Measurements from ENCODE around the gene L2HGDH. TPM values are rescaled to one million over a fixed set of nuclear protein-coding genes. Genes with fewer than 3 reads are reported as not detected.

L2HGDH gene
- total RNA-seq, 3 donors from 2014 or later: 9.5 to 13.3 (median 12.7) TPM

DNA sequence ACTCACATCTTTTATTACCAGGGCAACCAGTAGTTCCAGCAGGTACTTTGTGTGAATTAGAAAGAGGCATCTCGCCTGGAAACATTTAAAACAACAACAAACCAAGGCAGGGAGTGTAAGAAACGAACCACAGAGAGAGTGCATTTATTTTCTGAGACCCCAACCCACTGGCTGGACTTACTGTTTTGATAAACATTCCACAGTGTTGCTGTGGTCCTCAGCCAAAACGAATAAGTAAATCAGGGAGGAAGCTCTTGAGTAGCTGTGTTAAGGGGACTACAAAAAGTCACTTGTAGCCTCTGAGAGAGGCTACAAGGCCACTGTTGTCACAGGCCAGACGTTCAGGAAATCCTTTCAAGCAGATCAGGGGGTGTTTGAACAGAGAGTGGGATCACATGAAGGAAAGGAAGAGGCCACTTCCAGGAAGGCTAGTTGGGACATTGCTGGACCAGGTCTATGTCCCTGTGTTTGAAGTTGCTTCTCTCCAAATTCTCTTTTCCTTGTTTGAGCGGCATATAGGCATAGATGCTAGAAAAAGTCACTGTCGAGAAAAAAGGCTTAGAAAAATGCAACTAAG, 33.9 kb upstream of the L2HGDH start:
- ATAC-seq: no peak
- Mint-ChIP-seq H3K4me1 (ENCODE audit: low read depth) (peaks cover 24% of the 10 kb centered on the region), H3K36me3 (ENCODE audit: insufficient read depth) (peaks cover 14% of the 10 kb centered on the region), H3K27me3 (ENCODE audit: low read depth) (no peaks in the 10 kb centered on the region), H3K4me3 (no peak overlapping the region), H3K9me3 (no peaks in the 10 kb centered on the region)
- no peak for DNase-seq

DNA sequence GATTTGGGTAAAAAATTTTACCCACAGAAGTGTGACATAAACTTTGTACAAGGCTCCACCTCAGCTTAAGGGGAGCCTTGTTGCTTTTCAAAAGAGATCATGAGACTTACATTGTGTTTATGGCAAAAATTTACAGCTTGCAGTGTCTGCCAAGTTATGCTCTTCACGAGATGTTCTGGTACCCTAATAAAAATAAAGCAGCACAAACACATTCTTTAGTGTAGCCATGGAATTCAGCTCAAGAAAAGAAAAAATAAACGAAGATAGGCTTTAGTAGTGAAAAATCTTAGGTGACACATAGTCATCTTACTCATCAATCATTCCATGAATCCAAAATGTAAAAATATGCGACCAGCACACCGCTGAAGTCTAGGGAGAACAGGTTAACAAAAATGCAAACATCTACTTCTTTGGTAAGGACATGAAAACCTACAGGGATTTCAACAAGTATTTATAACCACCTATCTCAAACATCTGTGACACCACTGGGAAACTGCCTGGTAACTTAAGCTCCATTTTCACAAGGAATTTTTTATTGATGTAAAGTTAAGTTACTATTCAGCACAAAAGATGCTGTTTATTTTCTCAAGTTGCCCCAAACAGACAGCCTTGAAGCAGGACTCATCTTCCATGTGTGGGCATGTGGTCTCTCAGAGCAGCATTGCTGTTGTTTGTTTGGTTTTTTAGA, 33.0 kb upstream of the L2HGDH start:
- ATAC-seq (no peak), DNase-seq (no peak)
- H3K27me3 Mint-ChIP-seq (ENCODE audit: low read depth): no peaks in the 10 kb centered on the region
- peaks cover 24% of the 10 kb centered on the region for H3K4me1 Mint-ChIP-seq (ENCODE audit: low read depth)
- H3K36me3 Mint-ChIP-seq (ENCODE audit: insufficient read depth): peaks cover 14% of the 10 kb centered on the region
- no peak overlapping the region for H3K4me3 Mint-ChIP-seq
- no peaks in the 10 kb centered on the region for H3K9me3 Mint-ChIP-seq

DNA sequence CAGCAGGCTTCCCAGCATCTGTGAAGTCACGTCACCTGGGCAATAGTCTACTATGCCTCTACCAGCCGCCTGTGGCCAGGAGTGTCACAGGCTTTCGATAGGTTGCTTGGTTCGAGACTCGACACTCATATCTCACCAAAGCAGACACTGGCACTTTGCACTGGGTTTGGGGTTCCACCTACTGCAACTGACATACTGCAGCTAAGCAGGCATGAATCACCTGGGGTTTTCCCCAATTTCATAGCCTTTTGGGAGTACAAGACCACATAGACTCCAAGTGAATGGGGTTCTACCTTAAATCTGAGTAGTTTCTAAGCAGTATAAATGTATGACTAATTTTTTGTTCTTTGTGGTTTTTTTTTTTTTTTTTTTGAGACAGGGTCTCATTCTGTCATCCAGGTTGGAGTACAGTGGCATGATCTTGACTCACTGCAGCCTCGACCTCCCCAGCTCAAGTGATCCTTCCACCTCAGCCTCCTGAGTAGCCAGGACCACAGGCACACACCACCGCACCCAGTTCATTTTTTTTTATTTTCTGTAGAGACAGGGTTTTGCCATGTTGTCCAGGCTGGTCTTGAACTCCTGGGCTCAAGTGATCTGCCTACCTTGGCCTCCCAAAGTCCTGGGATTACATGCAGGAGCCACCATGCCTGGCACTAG, 32.2 kb upstream of the L2HGDH start:
- DNase-seq: peak; percentile 50
- H3K9me3 Mint-ChIP-seq: no peaks in the 10 kb centered on the region
- ATAC-seq: peak; percentile 97 to 98
- H3K4me3 Mint-ChIP-seq: peak overlapping the region; percentile 9
- H3K27me3 Mint-ChIP-seq (ENCODE audit: low read depth): no peaks in the 10 kb centered on the region
- H3K36me3 Mint-ChIP-seq (ENCODE audit: insufficient read depth): peaks cover 14% of the 10 kb centered on the region
- H3K4me1 Mint-ChIP-seq (ENCODE audit: low read depth): peaks cover 24% of the 10 kb centered on the region

DNA sequence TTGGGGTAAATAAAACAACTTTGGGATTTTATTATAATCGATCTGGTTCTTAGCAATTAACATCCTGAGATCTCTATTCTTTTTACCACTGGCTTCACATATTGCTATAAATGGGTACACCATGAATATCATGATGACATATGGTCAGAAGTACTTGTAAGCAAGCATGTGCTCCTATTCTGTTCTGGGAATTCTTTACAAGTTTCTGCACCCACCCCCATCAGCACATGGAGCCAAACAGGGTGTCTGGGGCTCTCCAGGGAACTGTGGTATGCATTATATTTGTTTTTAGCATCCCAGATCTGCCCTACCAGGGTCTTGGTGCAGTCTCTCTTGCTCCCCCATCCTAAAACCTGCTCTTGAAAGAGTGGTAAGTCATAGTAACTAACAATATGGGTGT, 31.4 kb upstream of the L2HGDH start:
- Mint-ChIP-seq H3K9me3 (no peaks in the 10 kb centered on the region), H3K4me1 (ENCODE audit: low read depth) (peaks cover 24% of the 10 kb centered on the region), H3K27me3 (ENCODE audit: low read depth) (no peaks in the 10 kb centered on the region), H3K36me3 (ENCODE audit: insufficient read depth) (peaks cover 15% of the 10 kb centered on the region), H3K4me3 (no peak overlapping the region)
- ATAC-seq (no peak), DNase-seq (no peak)

DNA sequence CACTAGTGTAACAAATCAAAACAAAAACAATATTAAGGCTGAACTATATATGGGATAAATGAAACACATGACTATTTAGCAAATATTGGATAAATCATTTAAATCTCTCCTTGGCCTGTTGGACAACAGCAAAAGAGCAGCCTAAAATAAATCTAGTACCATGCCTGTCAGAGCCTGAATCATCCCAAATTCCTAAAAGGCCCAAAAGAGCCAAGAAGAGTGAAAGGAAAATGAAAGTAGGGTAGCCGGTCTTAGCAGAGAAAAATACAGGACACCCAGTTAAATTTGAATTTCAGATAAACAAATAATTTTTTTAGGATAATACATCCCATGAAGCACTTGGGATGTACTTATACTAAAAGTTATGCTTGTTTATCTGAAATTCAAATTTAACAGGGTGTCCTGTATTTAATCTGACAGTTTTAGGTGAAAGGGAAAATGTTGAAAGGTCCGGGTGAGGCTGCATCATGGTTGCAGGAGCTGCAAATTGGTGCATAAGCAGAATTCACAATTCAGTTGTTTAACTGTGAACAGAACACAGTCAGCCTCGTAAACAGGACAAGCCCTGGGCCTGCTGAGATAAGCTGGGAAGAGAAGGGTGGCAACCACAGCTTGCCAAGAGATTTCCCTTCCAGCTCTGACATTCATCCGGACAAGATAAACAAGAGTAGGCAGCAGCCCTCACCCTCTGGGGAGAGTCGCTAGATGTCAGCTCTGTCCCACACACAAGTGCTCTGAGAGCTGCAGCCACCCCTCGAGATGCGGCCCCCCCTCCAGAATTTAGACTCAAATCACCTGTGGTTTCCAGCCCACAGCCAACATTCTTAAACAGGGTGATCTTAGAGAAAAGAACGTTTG, 30.4 kb upstream of the L2HGDH start:
- no peak for ATAC-seq
- H3K4me1 Mint-ChIP-seq (ENCODE audit: low read depth): peaks cover 24% of the 10 kb centered on the region
- H3K27me3 Mint-ChIP-seq (ENCODE audit: low read depth): no peaks in the 10 kb centered on the region
- peaks cover 16% of the 10 kb centered on the region for H3K36me3 Mint-ChIP-seq (ENCODE audit: insufficient read depth)
- H3K4me3 Mint-ChIP-seq: no peak overlapping the region
- H3K9me3 Mint-ChIP-seq: no peaks in the 10 kb centered on the region
- peak; percentile 26 for DNase-seq

DNA sequence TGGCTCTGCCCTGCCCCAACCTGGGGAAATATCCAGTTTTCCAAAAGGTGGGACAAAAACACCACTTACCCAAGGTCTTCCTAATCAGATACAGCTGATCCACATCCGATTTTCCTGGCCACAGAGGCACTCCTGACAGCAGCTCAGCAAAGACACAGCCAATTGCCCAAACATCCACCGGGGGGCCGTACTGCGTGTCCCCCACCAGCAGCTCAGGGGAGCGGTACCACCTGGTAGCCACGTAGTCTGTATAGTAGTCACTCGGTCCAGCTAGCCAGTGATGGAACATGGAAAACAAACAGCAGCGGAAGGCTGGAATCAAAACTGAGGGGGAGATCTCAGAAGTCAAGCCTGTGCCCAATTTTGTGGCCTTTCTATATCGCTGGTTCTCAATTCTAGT, 28.9 kb upstream of the L2HGDH start:
- Mint-ChIP-seq H3K36me3 (ENCODE audit: insufficient read depth) (peaks cover 15% of the 10 kb centered on the region), H3K27me3 (ENCODE audit: low read depth) (no peaks in the 10 kb centered on the region), H3K9me3 (no peaks in the 10 kb centered on the region), H3K4me1 (ENCODE audit: low read depth) (peaks cover 31% of the 10 kb centered on the region), H3K4me3 (no peak overlapping the region)
- ATAC-seq (no peak), DNase-seq (no peak)

DNA sequence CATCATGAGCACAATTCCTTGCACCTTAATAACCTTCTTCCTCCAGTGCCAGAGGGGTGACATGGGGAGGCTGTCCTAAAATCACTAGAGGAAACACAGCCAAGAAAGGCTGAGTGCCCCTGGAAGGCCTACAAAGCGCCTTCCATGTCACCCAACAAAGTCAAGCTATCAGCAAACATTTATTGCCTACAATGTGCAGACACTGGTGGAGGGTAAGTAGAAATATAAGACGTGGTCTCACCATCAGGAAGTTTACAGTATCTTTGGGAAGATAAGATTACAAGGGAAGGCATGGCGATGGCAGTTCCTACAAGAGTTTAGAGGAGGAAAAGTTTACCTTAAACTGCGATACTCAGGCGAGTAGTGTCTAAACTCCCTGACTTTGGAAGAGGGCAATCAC, 28.0 kb upstream of the L2HGDH start:
- ATAC-seq (no peak), DNase-seq (no peak)
- Mint-ChIP-seq H3K27me3 (ENCODE audit: low read depth) (no peaks in the 10 kb centered on the region), H3K4me1 (ENCODE audit: low read depth) (peaks cover 36% of the 10 kb centered on the region), H3K9me3 (no peaks in the 10 kb centered on the region), H3K36me3 (ENCODE audit: insufficient read depth) (peaks cover 12% of the 10 kb centered on the region), H3K4me3 (no peak overlapping the region)

DNA sequence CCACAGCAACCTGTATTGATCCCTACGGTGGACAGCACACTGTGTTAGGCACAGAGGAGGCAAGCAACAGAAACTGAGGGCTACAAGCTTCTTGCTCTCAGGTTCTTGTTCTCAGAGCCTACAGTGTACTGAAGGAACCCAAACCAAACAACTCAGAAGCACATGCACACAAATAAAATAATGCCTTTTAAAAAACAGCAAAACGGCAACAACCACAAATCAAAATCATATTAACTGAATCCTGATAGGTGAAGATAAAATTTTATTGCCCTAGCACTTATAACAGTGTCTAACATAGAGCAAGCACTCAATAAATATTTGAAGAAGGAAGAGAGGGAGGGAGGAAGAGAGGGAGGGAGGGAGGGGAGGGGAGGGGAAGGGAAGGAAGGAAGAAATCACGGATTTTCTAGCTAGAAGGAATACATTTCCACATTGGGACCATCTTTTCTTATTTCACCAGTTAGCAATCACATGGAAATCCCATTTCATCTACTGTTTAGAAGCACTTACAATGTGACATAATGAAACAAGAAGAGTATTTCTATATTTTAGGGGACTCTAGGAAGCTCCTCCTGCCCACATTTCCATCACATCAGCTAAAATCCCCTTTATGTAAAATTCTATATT, 27.3 kb upstream of the L2HGDH start:
- ATAC-seq (no peak), DNase-seq (no peak)
- peaks cover 8% of the 10 kb centered on the region for H3K36me3 Mint-ChIP-seq (ENCODE audit: insufficient read depth)
- no peaks in the 10 kb centered on the region for H3K27me3 Mint-ChIP-seq (ENCODE audit: low read depth)
- H3K9me3 Mint-ChIP-seq: no peaks in the 10 kb centered on the region
- no peak overlapping the region for H3K4me3 Mint-ChIP-seq
- peaks cover 29% of the 10 kb centered on the region for H3K4me1 Mint-ChIP-seq (ENCODE audit: low read depth)

DNA sequence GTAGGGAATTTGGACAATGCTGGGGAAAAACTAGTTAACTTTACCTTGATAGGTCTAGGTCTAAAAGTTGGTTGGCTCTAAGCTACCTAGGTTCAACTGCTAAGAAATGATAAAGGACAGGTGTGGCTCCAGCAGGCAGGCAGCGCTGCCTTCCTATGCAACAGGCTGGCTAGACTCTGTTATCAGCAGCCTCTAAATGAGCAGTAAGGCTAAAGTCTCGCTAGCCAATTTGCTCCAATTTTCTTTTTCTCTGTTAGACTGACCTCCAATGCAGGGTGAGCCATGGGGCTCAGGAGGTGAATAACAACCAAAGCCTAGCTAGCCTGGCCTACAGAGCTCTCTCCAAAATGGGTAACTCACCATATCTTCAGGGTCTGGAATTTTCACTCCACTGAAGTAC, 26.6 kb upstream of the L2HGDH start:
- no peak for DNase-seq
- ATAC-seq: no peak
- no peaks in the 10 kb centered on the region for H3K27me3 Mint-ChIP-seq (ENCODE audit: low read depth)
- H3K9me3 Mint-ChIP-seq: no peaks in the 10 kb centered on the region
- no peak overlapping the region for H3K4me3 Mint-ChIP-seq
- peaks cover 22% of the 10 kb centered on the region for H3K4me1 Mint-ChIP-seq (ENCODE audit: low read depth)
- H3K36me3 Mint-ChIP-seq (ENCODE audit: insufficient read depth): peaks cover 7% of the 10 kb centered on the region

DNA sequence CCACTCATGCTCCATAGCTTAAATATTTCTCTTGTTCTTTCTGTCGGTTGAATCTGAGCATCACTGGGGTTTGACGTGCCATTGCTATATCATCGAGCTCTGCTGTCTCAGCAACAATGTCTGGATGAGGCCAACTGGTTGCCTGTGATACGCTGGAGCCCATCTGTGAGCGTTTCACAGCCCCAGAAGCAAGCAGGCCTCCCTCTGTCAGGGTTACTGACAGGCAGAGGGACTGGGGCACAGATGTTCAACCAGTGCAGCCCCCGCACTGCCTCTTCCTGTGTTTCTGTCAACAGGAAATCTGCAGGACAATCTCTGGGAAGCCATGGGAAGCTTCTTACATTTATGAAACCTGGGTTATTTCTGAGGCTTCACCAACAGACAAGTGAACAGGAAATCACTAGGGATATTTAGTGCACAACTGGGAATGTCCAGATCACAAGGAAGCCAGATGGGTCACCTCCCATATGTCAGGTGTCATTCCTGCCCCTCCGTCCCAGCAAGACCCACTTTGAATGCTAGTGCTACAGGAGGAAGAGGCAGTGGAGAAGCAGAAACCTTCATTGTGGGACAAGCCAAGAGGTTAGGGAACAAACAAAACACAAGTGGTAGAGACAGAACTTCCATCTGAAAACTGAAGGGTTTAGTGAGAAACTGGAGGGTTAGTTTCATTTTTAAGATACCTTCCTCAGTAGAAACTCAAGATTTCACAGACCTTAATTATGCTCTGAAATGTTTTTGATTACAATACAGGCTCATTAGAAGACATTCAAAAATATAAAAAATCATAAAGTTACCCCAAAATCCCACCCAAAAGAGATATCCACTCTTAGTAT, 24.2 kb upstream of the L2HGDH start:
- H3K4me1 Mint-ChIP-seq (ENCODE audit: low read depth): peaks cover 13% of the 10 kb centered on the region
- peak; percentile 32 to 60 for ATAC-seq
- no peaks in the 10 kb centered on the region for H3K9me3 Mint-ChIP-seq
- H3K36me3 Mint-ChIP-seq (ENCODE audit: insufficient read depth): peaks cover 11% of the 10 kb centered on the region
- DNase-seq: no peak
- no peak overlapping the region for H3K4me3 Mint-ChIP-seq
- H3K27me3 Mint-ChIP-seq (ENCODE audit: low read depth): no peaks in the 10 kb centered on the region

DNA sequence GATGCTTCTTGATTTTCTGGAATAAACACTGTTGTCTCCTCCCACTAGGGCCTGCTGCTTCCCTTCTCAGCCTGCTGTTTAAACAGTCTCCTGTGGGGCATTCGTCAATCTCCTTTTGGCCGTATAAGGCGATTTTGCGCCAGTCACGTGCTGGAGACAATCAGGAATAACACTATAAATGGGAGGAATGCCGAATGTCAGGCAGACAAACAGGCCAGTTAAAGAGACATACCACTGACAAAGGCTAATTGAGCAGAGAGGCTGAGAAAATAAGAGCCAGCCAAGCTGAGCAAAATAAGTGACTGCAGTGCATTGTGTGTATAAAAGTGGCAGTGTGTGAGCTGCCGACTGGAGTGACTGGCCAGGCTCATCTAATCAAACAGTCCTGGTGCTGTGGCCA, 23.4 kb upstream of the L2HGDH start:
- DNase-seq (no peak), ATAC-seq (no peak)
- peak overlapping the region; percentile 46 for H3K4me3 Mint-ChIP-seq
- peaks cover 12% of the 10 kb centered on the region for H3K36me3 Mint-ChIP-seq (ENCODE audit: insufficient read depth)
- no peaks in the 10 kb centered on the region for H3K27me3 Mint-ChIP-seq (ENCODE audit: low read depth)
- H3K4me1 Mint-ChIP-seq (ENCODE audit: low read depth): peaks cover 13% of the 10 kb centered on the region
- H3K9me3 Mint-ChIP-seq: no peaks in the 10 kb centered on the region

DNA sequence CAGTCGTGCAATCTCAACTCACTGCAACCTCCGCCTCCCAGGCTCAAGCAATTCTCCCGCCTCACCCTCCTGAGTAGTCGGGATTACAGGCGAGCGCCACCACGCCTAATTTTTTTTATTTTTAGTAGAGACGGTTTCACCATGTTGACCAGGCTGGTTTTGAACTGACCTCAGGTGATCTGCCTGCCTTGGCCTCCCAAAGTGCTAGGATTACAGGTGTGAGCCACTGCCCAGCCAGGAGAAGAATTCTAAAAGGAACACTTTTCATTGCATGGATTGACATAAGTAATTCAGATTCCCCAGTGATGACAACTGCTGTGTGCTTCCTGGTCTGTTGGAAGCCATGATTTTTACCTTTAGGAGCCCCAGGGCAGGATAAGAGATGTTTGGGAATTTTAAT, 22.2 kb upstream of the L2HGDH start:
- Mint-ChIP-seq H3K27me3 (ENCODE audit: low read depth) (no peaks in the 10 kb centered on the region), H3K9me3 (no peaks in the 10 kb centered on the region), H3K4me3 (no peak overlapping the region), H3K4me1 (ENCODE audit: low read depth) (peaks cover 13% of the 10 kb centered on the region), H3K36me3 (ENCODE audit: insufficient read depth) (peaks cover 14% of the 10 kb centered on the region)
- DNase-seq (no peak), ATAC-seq (no peak)

DNA sequence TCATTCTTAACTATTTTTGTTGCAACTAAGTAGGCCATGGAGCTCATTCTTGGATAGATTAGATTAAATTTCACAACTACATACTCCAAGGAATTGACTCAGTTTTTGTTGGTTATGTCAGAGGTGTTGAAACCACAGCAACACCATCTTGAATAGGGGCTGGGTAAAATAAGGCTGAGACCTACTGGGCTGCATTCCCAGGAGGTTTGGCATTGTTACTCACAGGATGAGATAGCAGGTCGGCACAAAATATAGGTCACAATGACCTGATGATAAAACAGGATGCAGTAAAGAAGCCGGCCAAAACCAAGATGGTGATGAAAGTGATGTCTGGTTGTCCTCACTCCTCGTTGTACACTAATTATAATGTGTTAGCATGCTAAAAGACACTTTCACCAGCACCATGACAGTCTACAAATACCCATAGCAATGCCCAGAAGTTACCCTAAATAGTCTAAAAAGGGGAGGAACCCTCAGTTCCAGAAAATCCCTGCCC, 21.0 kb upstream of the L2HGDH start:
- DNase-seq: no peak
- ATAC-seq: peak in 1 of 2 donors; percentile 14
- H3K4me3 Mint-ChIP-seq: no peak overlapping the region
- H3K36me3 Mint-ChIP-seq (ENCODE audit: insufficient read depth): peaks cover 9% of the 10 kb centered on the region
- H3K4me1 Mint-ChIP-seq (ENCODE audit: low read depth): peaks cover 13% of the 10 kb centered on the region
- no peaks in the 10 kb centered on the region for H3K9me3 Mint-ChIP-seq
- no peaks in the 10 kb centered on the region for H3K27me3 Mint-ChIP-seq (ENCODE audit: low read depth)
